Common myeloid progenitor, CD34-positive (primary cell): Measurements from ENCODE around the gene RAD17.
"Not testable (repeated sequence)": the region's sequence is repeated elsewhere in the genome, so short reads cannot be mapped to it uniquely, and the experiment has no call there.

Experiments
- CTCF ChIA-PET: fragments of 350-600 bp; sonication (Branson Sonifier 250); formaldehyde crosslinking; loops from one replicate; lab custom pipeline; 2021; ENCODE audit warnings: antibody characterized with exemption; lab: Charles Lee
- POLR2A ChIA-PET: fragments of 350-600 bp; sonication (Branson Sonifier 250); formaldehyde crosslinking; loops from one replicate; lab custom pipeline; 2021; ENCODE audit warnings: antibody characterized with exemption; lab: Charles Lee
- DNase-seq, 3 donors: peaks; one replicate each; pipeline versions ENCODE4 v3.0.0 to v3.0.0-alpha.2; 2013
- H3K27ac ChIP-seq, 2 experiments: 1 replicate in 1 of 2; 2 replicates in 1 of 2; pipeline ENCODE4 v1.7.0; 2013; ENCODE audit warnings: inconsistent platforms in 2 of 2, low read length in 2 of 2, mild to moderate bottlenecking in 2 of 2, low read depth in 1 of 2, moderate library complexity in 1 of 2; ENCODE audit not compliant: severe bottlenecking in 2 of 2, insufficient read depth in 1 of 2, poor library complexity in 1 of 2
- H3K27me3 ChIP-seq, 5 experiments: replicated peaks in 2 of 5; 1 replicate in 3 of 5; 2 replicates in 2 of 5; pipeline versions ENCODE4 v1.6.1 to v1.7.0; 2013; ENCODE audit warnings: low read length in 4 of 5, mild to moderate bottlenecking in 2 of 5, moderate library complexity in 2 of 5, inconsistent platforms in 1 of 5; ENCODE audit not compliant: insufficient read depth in 5 of 5, control insufficient read depth in 4 of 5
- H3K36me3 ChIP-seq, 4 experiments: 1 replicate in 2 of 4; 2 replicates in 2 of 4; pipeline versions ENCODE4 v1.6.1 to v1.7.0; 2013; ENCODE audit warnings: low read length in 3 of 4, control low read depth in 1 of 4, mild to moderate bottlenecking in 1 of 4; ENCODE audit not compliant: control insufficient read depth in 4 of 4, insufficient read depth in 4 of 4
- H3K4me1 ChIP-seq, 4 experiments: 1 replicate in 3 of 4; 2 replicates in 1 of 4; pipeline versions ENCODE4 v1.6.1 to v1.7.1; 2013; ENCODE audit warnings: low read length in 3 of 4, mild to moderate bottlenecking in 3 of 4, control low read depth in 1 of 4, inconsistent platforms in 1 of 4, moderate library complexity in 1 of 4; ENCODE audit not compliant: control insufficient read depth in 4 of 4, insufficient read depth in 4 of 4; ENCODE audit errors: control extremely low read depth in 1 of 4
- H3K4me3 ChIP-seq, 7 experiments: 1 replicate in 4 of 7; 2 replicates in 3 of 7; pipeline versions ENCODE4 v1.5.1 to v1.7.0; 2013; ENCODE audit warnings: mild to moderate bottlenecking in 7 of 7, low read length in 6 of 7, moderate library complexity in 6 of 7, inconsistent platforms in 2 of 7, low read depth in 2 of 7, control low read depth in 1 of 7; ENCODE audit not compliant: insufficient read depth in 4 of 7, control insufficient read depth in 1 of 7; ENCODE audit errors: extremely low read depth in 1 of 7
- H3K9me3 ChIP-seq, 5 experiments: 1 replicate in 4 of 5; 2 replicates in 1 of 5; pipeline versions ENCODE4 v1.6.1 to v1.7.1; 2013; ENCODE audit warnings: low read length in 4 of 5, mild to moderate bottlenecking in 2 of 5, inconsistent platforms in 1 of 5, low read depth in 1 of 5, moderate library complexity in 1 of 5; ENCODE audit not compliant: control insufficient read depth in 4 of 5, insufficient read depth in 2 of 5; ENCODE audit errors: control extremely low read depth in 1 of 5
- WGBS: methylation state at CpG from one replicate; pipeline ENCODE4 v1.1.5; 2013; ENCODE audit not compliant: insufficient coverage; 5-methylcytosine and 5-hydroxymethylcytosine counted together

RAD17 gene

GRCh38 chr5:69364414-69364813 lies 5.2 kb upstream of the RAD17 start:
- ChIA-PET CTCF (no interaction called here), POLR2A (no interaction called here)
- peaks cover 7 to 13% (median 10%) of the 10 kb centered on the region in 4 experiments for H3K4me1 ChIP-seq
- no peaks in the 10 kb centered on the region for H3K27me3 ChIP-seq
- H3K4me3 ChIP-seq, result no peak overlapping the region
- H3K9me3 ChIP-seq, result no peaks in the 10 kb centered on the region
- no peak overlapping the region for H3K27ac ChIP-seq
- DNase-seq, result peak; percentile 56 to 79 (median 73)
- 58% methylated on average over 2 of the region's 3 CpGs for WGBS
- peaks cover 13 to 43% (median 23%) of the 10 kb centered on the region in 4 experiments for H3K36me3 ChIP-seq

DNA sequence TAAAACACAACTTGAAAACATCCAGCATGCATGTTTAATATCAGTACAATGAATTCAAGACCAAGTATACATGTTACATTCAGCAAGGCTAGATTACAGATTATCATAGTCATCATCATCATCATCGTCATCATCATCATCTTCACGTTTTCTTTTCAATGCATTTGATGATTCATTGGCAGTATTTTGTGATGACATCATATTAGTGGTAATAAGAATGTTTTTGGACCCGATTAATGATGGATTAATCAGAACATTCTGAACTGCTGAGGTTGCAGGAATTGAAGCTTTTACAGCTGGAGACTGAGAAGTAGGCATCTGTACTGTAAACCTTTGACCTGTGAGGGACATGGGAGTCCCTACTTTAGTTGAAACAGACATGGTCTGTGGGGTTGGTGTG lies 4.8 kb upstream of the RAD17 start:
- CTCF ChIA-PET, result no interaction called here
- Histone ChIP-seq H3K27ac (no peak overlapping the region), H3K27me3 (no peaks in the 10 kb centered on the region), H3K36me3 (peaks cover 13 to 43% (median 23%) of the 10 kb centered on the region in 4 experiments), H3K4me1 (peaks cover 7 to 13% (median 10%) of the 10 kb centered on the region in 4 experiments), H3K4me3 (no peak overlapping the region), H3K9me3 (no peaks in the 10 kb centered on the region)
- POLR2A ChIA-PET, result no interaction called here
- no peak for DNase-seq
- 100% methylated on average over 1 of the region's 3 CpGs for WGBS

GRCh38 chr5:69367697-69368279 lies 1.8 kb upstream of the RAD17 start:
- Histone ChIP-seq H3K9me3 (no peaks in the 10 kb centered on the region), H3K27me3 (no peaks in the 10 kb centered on the region), H3K27ac (peak overlapping the region; percentile 98 to 100), H3K4me3 (peak overlapping the region in 6 of 7 experiments; percentile 86 to 100 (median 98)), H3K36me3 (peaks cover 10 to 23% (median 21%) of the 10 kb centered on the region in 4 experiments), H3K4me1 (peaks cover 16 to 26% (median 19%) of the 10 kb centered on the region in 4 experiments)
- no peak for DNase-seq
- ChIA-PET POLR2A (no interaction called here), CTCF (interaction anchor here (1.5 to 2.2 kb wide), 2 partner anchors 13 to 33 kb away, joined by 3 to 7 read pairs; no protein-coding TSS in a partner anchor)
- 96% methylated on average over 5 of the region's 11 CpGs for WGBS

DNA sequence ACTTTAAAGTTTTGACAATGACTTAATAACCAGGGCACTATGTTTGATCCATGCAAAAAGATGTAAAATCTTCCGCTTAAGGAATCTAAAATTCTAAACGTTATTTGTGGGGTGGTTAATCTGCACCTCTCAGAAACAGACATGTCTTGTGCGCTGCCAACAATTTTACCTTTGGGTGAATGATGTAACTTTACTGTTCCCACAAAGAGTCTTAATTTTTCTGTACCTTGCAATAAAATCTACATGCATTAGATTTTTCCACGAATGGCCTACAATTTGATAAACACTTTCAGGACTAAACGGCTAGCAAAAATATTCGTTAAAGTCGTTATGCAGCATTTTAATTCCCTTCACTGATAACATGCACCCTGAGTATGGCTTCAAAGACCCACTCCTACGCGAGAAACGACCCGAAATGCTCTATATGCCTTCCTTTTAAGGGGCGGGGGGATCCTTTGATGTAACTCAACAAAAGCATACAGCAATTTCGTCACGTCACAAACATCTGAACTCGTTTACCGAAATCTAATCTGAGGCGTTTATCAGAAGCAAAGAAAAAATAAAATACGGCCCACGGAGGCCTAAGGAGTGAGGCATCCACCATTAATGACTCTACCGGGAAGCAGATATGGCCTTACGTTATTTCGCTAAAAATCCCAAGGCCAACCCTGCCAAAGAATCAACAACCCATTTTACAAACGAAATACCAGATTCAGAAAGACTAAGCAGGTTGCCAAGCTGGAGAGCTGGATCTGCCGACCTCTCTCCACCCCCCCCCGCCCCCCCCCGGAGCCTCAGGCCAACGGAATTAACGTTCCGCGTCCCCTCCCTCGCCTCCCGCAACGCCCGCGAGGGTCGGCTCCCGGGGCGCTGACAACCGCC lies 919 bp upstream of the RAD17 start:
- peaks cover 8 to 23% (median 20%) of the 10 kb centered on the region in 4 experiments for H3K36me3 ChIP-seq
- ChIA-PET CTCF (interaction anchor here (1.4 to 2.2 kb wide), 2 partner anchors 11 to 34 kb away, joined by 4 to 7 read pairs; no protein-coding TSS in a partner anchor), POLR2A (no interaction called here)
- H3K9me3 ChIP-seq, result no peaks in the 10 kb centered on the region
- H3K27me3 ChIP-seq, result no peaks in the 10 kb centered on the region
- peak in 2 of 3 donors; percentile 31 to 65 for DNase-seq
- H3K4me1 ChIP-seq, result peaks cover 16 to 26% (median 19%) of the 10 kb centered on the region in 4 experiments
- H3K4me3 ChIP-seq, result peak overlapping the region; percentile 79 to 100 (median 98)
- peak overlapping the region; percentile 98 to 100 for H3K27ac ChIP-seq
- WGBS, result 4% methylated on average over 24 of the region's 39 CpGs

DNA sequence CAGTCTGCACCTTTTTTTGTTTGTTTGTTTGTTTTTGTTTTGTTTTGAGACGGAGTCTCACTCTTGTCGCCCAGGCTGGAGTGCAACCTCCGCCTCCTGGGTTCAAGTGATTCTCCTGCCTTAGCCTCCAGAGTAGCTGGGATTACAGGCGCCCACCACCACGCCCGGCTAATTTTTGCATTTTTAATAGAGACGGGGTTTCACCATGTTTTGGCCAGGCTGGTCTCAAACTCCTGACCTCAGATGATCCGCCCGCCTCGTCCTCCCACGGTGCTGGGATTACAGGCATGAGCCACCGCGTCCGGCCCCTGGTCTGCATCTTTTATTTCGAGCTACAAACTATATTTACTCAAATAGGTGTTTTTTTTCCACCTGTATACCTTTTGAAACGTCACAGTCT lies 717 bp downstream of the RAD17 start:
- peak overlapping the region; percentile 98 to 100 for H3K27ac ChIP-seq
- peak overlapping the region; percentile 26 to 100 (median 98) for H3K4me3 ChIP-seq
- H3K36me3 ChIP-seq, result peaks cover 13 to 23% (median 19%) of the 10 kb centered on the region in 4 experiments
- POLR2A ChIA-PET, H3K27me3 ChIP-seq, DNase-seq, H3K9me3 ChIP-seq: not testable (repeated sequence)
- peaks cover 16 to 26% (median 19%) of the 10 kb centered on the region in 4 experiments for H3K4me1 ChIP-seq
- 6% methylated on average over 10 of the region's 16 CpGs for WGBS
- CTCF ChIA-PET, result interaction anchor here (0.6 to 1.4 kb wide), 4 partner anchors 9 to 327 kb away, joined by 3 to 4 read pairs (median 4); partner anchors contain the start of gene SLC30A5

GRCh38 chr5:69372394-69372793 lies 2.8 kb downstream of the RAD17 start:
- no CpG with 5 or more reads among the region's 5 CpGs for WGBS
- Histone ChIP-seq H3K36me3 (peaks cover 6 to 25% (median 14%) of the 10 kb centered on the region in 4 experiments), H3K4me3 (no peak overlapping the region), H3K27ac (no peak overlapping the region), H3K4me1 (peaks cover 16 to 25% (median 18%) of the 10 kb centered on the region in 4 experiments), H3K9me3 (no peaks in the 10 kb centered on the region), H3K27me3 (no peaks in the 10 kb centered on the region)
- CTCF ChIA-PET, result interaction anchor here (1.1 to 1.4 kb wide), 2 partner anchors 15 to 279 kb away, joined by 3 read pairs; partner anchors contain the start of gene SLC30A5
- POLR2A ChIA-PET, result interaction anchor here (0.6 kb wide), 1 partner anchor 13 kb away, joined by 4 read pairs; no protein-coding TSS in a partner anchor
- no peak for DNase-seq
